Midbrain (tissue), 1 donor: ENCODE data around the gene GFI1.

Source experiments
- DNase-seq: peaks from one replicate; lab custom pipeline; 2025; lab: John Stamatoyannopoulos, UW

The GFI1 gene

DNA sequence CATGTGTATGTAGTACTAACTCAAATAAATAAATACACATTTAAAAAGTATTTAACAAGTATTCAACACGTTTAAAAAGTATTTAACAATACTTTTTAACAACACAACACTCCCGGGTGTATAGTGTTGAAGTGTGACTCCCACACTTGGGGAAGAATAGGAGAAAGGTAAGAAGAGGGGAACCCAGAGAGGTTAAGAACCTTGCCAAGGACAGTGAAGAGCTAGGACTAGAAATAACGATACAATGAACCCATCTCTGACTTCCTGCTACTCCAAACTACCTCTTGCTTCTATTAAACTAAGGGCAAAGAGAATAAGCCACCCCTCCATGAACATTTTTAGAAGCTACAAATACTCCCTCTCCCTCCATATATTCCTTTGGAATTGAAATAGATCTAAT lies 1.7 kb upstream of the GFI1 start:
- no peak for DNase-seq

DNA sequence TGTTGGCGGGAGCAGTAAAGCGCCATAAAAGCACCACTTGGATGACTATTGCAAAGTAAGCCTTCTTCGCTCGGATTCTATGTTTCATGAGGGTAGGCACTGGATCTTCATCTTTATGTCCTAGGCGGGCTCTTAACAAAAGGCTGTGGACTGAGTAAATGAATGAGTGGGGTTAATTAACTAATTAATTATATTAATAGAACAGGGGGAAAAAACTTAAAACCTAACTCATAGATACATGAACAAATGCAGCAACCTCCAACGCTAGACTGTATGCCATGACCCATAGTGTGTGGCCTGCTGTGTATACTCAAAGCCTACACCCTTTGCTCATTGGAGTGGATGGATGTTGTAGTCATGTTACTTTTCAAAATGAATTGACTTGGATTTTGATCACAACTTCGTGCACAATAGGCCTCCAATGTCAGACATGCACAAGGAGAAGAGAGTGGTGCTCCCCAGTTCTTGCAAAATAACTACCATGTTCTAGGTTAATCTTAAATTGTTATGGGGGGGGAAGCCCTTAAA lies 417 bp upstream of the GFI1 start:
- no peak for DNase-seq

DNA sequence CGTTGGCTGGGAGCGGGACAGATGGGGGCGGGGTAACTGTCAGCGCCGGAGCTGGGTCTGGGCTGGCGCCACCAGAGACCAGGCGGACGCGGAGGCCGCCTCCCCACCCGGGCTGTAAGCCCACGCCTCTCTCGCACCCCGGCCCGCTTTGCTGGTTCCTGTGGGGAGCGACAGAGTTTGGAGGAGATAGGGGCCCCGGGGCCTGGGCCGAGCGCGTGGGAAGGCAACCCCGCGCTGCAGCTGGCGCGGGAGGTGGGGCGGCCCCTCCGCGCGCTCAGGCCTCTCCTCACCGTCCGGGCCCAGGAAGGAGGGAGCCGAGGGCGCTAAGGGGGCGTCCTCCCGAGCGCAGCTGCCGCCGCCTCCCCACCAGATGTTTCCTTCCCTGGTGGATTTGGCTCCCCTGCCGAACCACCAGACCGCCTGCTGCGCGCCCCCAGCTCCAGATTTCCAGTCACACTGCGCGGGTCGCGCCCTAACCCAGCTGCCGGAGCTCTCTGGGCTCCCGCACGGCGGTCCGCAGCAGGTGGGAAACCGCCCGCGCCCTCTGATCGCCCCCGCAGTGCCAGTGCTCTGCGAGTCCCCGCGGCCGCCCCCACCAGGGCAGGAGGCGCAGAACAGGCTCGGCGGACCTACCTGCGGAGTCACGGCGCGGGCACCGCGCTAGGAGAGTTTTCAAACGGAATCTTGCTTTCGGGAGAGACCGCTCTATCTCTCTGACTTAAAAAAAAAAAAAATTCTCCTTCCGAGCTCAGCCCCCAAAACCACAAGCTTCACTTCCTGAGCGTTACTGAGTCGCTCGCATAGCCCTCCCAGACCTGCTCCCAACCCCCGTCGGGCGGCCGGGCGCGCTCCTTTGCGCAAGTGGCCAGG lies 1.1 kb downstream of the GFI1 start:
- DNase-seq, result no peak

DNA sequence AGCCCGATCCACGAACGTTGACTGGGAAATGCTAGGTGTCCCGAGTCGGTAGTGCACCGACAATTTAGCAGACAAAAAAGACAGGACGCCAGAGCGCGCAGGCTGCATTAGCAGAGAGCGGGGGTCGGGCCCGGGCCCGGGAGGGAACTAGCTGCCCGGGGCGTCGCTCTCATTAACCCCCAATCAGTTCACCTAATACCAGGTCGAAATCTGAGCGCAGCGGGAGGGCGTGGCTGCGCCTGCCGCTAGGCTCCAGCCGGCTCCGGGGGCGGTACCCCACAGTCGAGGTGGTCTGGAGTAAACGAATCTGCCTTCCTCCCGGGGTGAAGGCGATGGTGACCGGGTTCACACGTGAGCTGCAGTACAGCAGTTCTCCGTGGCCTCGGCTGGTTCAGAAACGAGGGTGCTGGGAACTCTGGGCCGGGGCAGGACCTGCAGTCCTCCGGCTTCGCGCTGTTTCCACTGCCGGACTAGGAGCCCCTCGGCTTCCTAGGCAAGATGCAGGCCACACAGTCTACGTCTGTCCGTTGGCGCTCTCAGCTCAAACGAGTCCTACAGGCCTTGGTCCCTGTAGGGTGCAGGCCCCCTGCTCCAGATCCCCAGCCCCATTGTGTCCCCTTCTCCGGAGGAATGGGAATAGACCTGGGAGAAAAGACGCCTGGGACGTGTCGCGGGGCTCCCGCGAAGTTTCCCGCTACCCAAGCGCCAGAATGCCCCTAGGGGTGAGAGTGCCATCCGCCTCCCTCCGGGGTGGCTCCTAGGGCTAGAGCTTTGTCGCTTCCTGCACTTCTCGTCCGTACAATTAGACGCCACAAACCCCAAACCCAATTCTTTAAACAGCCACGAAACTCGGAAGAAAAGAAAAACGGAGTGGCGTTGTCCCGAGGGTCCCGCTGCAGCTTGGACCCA lies 2.0 kb downstream of the GFI1 start:
- DNase-seq, result no peak

DNA sequence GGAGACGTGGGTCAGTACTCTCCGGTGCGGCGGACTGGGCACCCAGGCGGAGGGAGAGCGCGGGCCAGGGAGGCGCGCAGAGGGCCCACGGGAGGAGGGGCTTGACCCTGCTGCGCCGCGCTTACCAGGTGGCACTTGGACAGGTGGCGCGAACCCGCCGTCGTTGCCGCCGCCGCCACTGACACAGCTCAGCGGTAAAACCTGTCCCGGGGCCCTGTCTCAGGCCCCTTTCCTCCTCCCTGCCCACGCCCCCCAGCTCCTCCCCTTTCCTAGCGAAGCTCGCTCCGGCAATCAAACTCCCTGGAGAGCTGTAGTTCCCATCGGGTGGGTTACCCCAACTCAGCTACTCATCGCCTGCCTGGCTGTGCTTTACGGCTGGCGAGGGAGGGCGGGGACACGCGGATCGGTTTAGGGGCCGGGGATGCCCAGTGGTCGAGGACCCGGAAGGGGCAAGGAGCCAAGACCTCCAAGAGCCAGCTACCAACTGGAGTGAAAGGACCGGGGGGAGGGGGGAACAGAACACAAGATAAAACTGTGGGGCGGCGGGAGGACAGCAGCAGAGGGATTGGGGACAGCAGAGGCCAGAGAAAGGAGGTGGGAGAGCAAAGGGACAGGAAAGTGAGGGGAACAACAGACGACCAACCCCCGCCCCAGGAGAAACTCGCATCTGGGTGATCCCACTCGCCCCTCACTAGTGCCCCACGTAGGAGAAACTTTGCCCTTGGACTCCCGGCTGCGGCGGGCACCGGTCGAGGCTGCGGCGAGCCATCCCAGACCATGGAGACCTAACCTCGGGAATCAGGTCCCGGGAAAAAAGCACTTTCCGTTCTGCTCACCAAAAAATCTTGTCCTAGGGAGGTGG lies 2.9 kb downstream of the GFI1 start:
- no peak for DNase-seq

GRCh38 chr1:92482665-92483609 lies 3.8 kb downstream of the GFI1 start:
- no peak for DNase-seq

GRCh38 chr1:92481971-92482664 lies 4.6 kb downstream of the GFI1 start:
- DNase-seq, result no peak

- DNase-seq, result no peak
These were observed 5.2 kb downstream of the GFI1 start for GRCh38 chr1:92481599-92481925.

DNA sequence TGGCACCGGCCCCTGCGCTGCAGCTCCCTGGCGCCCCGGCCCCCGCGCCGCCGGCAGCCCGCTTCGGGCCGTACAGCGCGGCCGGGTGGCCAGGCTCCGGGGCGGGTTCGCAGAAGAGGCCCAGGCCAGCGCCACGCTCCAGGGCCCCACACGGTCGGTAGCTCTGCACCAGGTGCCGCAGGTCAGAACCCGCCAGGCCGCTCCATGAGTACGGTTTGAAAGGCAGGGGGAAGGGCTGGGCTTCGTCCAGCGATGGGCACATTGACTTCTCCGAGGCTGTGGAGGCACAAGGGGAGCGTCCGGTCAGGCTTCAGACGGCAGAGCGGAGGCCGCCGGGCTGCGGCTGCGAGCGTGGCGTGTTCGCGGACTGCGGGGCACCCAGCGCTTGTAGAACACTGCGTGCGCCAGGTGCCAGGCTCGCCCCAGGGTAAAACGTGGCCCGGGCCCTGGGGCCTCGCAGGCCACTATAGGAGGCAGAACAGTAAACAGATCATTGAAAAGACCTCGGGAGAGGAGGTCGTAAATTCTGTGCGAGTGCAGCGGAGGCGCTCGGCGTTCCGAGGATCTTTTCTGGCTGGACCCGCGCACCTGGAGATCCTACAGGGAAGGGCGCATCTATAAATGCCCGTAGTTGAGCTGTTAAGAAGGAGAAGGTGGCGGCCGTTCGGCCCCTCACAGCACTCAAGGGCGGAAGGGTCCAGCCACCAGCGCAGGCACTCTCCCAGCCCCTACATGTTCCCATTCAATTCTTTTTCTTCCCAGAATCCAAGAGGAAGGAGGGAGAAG lies 5.7 kb downstream of the GFI1 start:
- no peak for DNase-seq

DNA sequence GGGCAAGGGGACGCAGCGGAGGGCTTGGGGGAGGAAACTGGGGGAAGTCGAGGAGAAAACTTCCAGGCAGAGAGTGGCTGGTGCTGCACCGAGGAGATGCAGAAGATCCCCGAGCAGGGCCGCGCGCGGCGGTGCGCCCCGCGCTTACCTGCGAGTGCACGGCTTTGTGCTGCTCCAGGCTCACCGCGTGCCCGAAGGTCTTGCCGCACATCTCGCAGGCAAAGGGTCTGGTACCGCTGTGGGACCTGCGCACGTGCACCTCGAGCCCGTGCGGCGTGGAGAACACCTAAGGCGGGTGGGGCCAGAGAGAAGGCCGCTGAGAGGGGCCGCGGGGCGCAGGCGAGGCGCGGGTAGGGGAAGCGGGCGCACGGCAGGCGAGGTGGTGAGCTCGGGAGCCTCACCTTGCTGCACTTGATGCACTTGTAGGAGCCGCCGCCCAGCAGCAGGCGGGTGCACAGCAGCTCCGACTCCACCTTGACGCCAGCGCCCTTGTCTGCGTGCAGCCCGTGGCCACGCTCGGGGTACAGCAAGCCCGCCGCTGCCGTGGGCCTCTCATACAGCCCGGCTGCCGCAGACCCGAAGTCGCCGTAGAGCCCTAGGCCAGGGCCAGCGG lies 6.4 kb downstream of the GFI1 start:
- no peak for DNase-seq

DNA sequence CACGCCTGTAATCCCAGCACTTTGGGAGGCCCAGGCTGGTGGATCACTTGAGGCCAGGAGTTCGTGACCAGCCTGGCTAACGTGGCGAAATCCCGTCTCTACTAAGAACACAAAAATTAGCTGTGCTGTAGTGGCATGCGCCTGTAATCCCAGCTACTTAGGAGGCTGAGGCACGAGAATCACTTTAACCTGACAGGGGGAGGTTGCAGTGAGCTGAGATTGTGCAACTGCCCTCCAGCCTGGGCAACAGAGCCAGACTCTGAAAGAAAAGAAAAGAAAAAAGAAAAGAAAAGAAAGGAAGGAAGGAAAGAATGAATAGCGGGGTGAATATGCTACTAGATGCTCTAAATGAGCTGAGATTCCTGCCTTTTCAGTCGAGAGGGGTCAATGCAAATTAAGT lies 7.1 kb downstream of the GFI1 start:
- DNase-seq, result no peak

- no peak for DNase-seq
These were observed 8.3 kb downstream of the GFI1 start for GRCh38 chr1:92478393-92478792.

GRCh38 chr1:92476071-92476631 lies 10.6 kb downstream of the GFI1 start:
- no peak for DNase-seq

DNA sequence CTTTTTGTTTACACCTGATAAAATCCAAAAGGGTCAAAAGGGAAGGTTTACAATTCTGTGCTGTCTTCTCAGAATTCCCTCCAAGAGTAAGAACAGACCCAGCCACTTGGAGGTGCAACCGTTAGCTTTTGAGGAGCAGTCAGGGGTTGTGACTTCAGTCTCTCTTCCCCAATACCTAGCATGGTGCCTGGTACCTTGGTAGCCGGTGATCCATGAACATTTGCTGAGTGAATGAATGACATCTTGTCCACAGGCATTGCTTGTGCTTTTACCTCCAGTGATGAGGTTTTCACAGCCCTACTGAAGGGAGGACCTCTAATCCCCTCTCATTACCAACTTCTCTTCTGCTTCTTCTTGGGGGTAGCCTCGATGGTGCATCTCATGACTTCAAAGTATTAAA lies 11.7 kb downstream of the GFI1 start:
- DNase-seq, result no peak

- DNase-seq, result no peak
These were observed 12.8 kb downstream of the GFI1 start for GRCh38 chr1:92473781-92474495.

DNA sequence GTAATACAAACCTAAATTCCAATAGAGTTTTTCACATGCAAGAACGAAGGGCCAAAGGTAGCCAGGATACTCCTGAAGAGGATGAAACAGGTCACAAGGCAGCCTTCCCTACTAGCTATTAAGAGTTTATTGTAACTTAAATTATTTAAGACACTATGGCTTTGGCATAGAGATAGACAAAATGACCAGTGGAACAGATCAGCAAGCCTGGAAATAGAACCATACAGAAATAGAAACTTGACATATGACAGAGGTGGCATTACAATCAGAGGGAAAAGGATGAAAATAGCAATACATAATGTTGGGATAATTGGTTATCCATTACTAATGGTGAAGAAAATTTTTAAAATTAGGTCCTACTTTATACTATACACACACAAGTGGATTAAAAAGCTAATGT lies 16.5 kb downstream of the GFI1 start:
- no peak for DNase-seq

DNA sequence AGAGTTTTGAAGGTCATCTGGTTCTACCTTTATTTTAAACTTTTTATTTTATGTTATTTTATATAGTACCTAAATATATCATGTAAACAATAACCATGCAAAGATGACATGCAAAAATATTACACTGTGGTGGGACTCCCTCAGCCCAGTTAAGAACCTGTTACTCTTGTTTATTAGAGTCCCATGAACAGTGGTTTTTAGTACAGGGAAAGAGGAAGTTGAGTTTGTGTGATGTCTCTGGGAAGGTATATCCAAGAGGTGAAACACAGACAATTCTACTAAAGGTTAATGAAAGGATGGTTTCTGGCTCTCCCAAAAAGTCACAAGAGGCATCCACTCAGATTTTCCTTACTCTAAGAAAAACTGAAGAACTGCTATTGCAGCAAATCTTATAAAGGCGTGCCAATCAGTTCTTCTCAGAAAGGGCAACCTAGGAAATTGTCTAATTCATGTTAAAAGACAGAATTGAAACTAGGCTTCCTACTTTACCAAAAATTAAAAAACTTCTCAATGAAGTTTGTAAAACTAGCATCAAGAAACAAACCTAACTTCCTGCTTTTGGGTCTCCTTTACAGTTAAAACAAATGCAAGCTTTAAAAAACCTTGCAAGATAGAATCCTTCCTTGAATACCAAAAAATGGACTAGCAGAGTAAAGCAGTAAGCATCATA lies 19.9 kb downstream of the GFI1 start:
- DNase-seq, result no peak
